ENCODE data around the gene GNB1L.

The GNB1L gene

DNA sequence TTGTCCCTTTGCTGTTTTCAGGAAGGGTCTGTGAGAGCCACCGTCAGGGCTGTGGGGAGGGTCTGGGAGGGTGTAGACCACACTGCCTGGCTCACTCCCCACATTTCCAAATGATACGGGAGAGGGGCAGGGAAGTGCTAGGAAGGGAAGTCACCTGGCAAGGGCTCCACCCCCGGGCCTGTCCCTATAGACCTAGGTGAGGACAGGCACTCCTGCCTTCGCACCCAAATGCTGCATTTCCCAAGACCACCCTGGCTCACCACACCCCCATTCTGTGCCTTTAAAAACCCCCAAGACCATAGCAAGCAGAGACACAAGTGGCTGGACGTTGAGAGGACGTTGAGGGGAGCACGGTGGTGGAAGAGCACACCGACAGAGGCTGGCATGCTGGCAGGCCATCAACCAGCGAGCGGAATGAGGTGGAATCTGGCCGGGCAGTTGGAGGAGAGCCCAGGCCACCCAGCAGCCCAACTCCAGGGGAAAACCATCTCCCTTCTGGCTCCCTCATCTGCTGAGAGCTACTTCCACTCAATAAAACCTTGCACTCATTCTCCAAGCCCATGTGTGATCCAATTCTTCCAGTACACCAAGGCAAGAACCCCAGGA is 45.7 kb downstream of the GNB1L start:
- DNase-seq: no peak

DNA sequence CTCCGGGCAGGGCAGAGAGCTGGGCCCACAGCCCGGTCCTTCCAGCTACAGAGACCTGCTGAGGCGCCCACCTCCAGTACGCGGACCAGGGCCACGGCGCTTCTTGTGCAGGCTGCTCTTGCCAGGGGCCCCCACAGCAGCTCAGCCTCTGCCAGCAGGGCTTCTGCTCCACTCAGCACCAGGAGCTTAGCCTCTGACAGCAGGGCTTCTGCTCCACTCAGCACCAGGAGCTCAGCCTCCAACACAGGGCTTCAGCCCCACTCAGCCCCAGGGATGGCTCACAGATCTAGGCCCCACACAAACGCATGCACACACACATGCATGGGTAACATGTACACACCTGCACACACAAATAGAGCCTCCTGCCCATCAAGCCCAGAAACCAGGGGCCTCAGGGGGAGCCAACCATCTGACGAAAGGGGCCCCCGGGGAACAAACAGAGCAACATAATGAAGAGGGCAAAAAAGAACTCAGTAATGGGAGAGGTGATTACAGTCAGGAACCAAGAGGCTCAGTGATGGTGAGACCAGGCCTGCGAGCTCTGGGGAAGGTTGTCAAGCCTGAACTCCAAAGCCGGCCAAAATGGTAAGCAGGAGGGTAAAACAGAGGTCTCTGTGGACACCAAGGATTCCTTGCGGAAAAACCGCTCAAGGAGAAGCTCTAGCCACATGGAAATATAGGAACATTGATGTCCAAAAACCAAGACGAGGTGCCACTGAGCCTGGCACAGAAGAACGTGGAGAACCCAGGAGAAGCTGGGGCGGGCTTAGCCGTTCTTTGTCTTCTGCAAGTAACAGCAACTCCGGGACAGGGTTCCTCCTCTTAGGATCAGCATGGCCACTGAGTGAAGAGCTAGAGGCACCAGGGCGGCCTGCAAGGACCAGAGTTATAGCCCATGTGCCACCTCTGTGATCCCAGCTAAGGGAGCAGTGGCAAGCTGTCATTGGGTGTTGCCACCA is 46.5 kb downstream of the GNB1L start:
- DNase-seq: no peak

DNA sequence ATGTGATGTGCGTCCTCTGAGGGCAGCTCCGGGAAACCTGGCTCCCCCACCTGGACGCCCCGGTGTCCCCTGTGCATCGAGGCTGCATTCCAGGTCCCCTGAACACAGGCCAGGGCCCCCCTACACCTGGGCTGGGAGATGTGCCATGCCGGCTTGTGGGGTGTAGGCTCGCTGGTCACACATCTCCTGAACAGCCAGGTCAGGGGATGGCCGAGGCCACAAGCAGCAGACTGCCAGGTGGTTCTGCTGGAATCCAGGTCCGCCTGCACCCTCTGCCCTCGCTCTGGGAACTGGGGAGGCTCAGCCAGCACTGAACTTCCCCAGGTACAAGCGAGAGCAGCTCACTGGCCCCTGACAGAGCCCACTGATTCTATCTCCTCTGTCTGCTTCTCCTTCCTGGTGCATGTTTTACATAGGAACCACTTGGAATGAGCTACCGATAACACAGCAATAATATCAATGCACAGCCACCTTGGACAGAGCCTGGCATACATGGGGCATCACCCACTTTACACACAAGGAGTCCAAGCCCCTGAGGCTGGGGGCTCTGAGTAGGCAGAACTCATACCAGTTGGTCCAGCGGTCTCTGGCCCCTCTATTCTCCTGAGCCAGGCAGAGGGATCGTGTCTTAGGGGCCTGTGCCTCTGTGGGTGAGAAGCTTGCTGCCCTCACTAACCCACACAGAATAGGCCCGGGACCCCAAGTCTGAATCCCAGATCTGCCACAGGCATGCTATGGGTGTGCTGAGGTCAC is 47.3 kb downstream of the GNB1L start:
- DNase-seq: no peak

DNA sequence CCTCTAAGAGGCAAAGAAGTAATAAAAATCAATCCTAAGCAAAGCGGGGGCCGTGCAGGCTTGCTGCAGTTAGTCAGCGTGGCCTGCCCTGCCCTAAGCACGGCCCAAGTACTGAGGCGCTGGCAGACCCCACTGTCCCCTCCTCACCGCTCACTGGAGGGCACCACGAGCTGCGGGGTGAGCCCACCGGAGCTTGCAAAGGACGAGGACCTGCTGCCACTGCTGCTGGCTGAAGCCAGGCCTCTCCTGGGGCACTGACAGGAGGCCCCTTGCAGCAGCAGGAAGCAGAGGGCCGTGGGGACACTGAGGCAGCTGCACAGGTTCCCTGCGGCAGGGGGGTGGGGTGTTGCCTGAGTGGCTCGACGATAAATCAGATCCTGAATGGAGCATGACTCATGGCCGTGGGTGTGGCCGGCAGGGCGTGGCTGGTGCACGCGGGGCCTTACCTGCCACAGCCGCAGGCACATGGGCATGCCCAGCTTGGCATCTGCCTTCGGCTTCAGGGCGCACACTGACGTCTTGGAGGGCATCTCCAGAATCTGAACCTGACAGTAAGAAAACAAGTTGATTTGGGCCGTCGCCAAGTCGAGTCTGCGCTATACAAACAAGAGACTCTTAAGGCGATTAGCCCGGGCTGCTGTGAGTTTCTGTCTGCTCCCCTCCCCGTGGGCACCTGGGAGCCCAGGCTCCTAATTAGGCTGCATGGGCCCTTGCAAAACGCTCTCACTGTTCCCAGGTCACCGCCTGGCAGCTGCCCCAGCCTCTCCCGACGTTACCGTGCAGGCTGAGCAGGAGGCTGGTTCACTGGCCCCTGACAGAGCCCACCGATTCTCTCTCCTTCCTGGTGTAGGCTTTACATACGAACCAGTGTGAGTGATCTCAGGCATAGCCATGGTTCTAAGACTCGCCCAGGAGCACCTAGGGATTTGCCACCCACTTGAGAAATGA is 48.2 kb downstream of the GNB1L start:
- DNase-seq: no peak

DNA sequence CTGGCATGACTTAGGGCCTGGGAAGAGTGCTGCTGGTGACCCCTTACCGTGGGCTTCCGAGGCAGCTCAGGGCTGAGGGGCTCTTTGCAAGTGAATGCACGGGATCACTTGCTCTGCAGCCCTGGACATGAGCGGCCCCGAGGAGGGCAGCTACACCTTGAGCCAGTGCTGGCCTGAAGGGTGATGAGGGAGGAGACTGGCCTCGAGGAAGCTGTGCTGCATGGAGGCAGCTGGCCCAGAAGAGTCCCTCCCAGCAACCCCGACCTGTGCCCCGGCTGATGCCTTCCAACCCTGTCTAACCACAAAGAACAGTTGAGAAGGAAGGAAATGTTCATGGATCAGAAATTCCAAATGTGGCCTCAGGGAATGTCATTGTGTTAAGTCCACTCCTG is 48.9 kb downstream of the GNB1L start:
- no peak for DNase-seq

DNA sequence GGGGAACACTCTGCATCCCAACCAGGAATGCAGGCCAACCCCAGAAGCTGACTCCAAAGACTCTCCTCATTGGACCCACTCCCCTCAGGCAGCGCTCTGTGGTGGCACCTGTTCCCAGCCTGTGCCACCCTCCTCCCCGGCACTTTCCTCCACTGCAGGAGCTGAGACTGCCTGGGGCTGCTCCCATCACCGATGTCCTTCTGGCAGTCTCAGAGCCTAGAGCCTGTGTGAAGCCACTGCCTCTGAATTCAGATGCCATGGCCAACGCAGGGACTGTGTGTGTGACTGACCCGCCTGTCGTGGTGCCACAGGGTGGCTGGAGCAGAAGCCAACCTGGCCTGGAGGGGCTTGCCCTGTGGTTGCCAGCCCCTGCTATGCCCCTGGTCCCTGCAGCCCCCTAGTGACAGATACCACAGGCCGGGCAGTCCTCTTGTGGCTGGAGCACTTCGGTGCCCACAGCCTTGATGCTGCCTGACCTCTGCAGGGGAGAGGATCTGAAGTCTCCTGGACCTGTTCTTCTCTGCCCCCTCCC is 50.9 kb downstream of the GNB1L start:
- no peak for DNase-seq

DNA sequence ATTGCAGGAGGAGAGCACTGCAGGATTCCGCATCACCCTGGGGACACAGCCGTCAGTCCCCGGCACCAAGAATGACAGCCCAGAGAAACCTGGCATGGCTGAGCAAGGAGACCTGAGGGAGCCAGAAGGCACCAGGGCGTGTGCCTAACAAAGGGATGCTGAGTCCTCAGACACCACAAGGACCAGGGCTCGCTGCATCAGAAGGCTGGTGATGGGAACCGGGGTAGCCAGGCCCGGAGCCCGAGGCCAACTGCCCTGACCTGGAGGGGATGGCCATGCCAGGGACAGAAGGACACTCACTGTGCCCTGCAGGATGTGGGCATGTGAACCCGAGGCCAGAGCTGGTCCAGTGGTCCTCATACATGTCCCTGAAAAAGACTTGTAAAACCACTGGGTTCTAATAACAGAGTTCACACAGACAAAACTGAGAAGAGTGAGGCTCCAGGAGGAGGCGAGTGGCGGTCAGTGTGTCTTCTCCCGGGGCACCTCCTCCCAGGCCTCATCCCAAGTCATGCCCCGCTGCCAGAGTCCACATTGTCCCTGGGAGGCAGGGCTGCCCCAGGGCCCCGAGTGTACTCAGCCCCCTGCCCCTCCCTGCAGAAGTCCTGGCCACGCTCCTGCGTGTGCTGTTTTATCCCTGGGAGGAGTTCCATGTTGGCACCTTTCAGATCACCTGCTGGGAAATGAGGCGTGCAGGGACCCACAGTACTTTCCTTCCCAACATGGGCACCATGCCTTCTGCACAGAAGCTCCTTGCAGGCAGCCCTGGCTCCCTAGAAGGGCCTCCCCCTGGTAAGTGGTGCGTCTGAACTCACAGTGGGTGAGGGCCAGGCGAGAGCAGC is 51.6 kb downstream of the GNB1L start:
- DNase-seq: no peak

DNA sequence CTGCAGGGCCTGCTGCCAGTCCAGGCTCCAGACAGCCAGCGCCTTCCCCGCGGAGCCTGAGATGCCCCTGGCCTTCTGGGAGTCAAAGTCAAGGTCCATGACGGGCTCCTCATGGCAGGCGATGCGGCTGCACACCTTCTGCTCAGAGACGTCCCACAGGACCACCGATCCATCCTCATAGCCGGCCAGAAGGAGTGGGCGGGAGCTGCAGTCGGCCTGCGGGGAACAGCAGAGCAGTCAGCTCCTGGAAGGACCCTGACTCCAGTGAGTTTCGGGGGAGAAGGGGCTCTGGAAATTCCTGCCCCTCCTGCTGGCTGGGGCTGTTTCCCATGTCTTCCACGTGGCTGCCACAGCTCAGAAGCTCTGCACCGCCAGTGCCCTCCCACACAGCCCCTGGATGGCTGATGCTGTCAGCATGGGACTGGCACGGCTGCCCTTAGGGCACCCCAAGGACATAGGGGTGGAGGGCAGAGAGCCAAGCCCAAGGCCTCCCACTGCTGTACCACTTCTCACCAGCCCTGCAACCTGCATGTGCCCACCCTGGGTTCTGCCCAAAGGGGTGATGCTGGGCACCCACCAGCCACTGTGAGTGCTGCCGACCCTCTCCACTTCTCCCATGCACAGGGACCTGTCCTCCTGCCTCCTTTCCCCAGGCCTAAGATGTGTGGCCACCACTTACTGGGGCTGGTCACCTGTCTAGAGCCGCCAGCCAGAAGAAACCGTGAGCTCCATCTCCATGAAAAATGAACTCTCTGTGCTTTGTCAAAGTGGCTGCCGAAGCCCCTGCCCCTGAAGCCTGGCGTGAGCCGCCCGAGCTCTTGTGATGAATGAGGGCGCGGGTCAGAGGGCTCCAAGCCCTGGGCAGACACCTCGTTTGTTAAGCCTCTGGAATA is 52.4 kb downstream of the GNB1L start:
- DNase-seq: no peak

DNA sequence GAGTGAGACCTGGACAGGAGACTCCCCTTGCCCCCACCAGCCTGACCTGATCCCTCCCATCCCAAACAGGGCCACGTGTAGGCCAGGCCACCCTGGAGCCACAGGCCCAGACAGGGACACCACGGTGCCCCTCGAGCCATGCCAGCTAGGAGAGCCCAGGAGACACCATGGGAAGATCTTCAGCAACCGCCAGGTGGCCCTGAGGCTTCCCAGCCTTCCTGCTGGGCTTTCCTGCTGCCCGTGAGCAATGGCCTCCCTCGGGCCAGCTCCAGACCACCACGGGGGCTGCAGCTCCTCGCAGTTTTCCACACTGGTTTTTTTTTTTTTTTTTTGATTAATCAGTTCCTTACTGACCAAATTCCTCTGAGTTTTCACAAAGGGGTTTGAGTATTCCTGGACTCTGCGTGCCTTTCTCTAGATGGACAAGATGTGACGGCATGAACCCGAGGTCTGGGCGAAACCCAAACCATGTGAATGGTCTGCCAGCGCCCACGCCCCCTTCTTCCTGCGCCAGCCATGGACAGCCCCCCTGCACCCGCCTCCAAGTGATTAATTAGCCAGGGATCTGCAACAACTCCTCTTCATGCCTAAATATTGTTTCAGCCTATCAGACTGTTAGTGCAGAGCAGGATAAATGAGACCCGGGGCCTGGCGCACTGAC is 53.2 kb downstream of the GNB1L start:
- DNase-seq: no peak

DNA sequence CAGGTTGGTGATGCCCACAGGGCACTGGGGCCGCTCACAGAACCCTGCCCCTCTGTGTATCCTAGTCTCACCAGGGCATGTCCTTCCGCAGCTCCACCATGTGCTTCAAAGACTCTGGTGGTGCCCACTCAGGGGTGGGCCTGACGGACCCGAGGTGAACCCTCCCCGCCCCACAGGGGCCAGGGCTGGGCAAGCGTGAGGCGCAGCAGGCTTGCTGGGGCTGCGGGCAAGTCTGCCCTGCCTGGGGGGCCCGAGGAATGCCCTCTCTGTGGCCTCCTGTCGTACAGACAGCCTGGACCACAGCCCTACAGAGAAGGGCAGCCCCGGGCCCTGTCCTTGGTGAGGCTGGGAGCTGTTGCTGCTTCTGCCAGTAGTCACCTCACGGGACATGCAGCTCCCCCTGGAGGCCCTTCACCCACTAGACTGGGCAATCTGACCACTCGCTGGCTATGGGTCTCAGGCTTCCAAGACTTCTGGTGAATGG is 53.9 kb downstream of the GNB1L start:
- peak; percentile 36 for DNase-seq

DNA sequence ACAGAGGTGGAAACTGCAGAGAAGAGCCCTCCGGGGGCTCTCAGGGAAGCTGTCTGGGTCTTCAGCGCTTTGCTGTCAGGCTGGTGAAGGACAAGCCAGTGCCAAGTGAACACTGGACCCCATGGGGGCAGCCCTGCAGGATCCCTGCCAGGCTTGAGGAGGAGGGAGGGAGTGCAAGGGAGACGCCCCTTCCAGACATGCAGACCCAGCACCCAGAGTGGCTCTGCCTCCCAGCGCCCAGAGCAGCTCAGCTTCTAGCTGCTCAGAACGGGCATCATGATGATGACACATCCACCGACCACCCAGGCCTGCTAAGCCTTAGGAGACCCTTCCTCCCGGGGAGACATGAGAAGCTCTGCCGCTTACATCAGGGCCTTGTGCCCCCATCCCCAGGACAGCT is 54.4 kb downstream of the GNB1L start:
- DNase-seq: no peak

DNA sequence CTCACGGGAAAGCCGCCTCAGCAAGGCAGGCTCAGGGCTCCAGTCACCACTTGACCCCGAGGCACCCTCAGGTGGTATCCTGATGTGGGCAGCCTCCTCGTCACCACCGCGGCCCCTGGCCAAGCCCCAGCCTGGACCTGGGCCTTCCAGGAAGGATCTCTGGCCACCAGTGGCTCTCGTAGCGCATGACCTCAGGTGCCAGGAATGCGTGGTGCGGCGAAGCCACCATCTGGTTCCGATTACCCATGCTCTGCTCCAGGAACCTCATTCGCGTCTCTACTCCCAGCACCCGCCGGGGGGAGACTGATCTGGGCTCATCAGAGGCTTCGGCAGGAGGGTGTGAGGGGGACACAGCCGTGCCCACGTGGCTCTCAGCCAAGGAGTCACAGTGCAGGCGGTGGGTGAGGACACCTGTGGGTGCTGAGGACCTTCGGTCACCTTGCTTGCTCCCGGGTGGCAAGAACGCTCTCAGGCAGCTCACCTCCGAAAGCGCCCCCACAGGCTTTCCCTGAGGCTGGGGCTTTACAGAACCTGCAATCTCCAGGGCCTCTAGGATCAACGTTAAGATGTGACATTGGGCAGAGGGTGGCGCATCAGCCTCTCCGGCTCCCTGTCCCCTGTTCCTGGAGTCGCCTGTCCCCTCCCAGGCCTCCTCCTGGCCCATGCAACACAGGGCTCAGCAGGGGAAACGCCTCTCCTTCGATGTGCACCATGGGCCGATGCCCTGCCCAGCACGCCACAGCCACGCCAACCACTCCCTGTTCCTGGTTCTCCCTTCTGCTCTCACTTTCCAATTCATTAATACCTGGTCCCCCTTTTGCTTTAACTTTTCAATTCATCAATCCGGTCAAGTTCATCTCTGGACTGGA is 55.1 kb downstream of the GNB1L start:
- DNase-seq: peak; percentile 94

DNA sequence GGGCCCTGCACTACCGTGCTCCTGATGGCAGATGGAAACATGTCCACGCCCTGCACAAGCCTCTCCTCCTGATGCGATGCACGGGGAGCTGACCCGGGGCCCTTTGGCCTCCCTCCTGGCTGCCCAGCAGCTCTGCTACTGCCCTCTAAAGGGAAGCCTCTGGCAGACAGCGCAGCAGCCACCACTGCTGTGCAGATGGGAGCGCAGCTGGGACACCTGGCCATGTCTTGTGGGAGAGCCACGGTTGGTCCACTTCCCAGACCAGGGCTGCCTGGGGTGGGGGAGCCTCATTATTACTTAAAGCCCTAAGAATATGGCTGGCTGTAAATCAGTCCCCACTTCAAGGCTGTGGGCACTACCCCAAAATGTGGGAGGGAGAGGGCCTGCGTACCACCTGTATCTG is 55.8 kb downstream of the GNB1L start:
- DNase-seq: no peak

DNA sequence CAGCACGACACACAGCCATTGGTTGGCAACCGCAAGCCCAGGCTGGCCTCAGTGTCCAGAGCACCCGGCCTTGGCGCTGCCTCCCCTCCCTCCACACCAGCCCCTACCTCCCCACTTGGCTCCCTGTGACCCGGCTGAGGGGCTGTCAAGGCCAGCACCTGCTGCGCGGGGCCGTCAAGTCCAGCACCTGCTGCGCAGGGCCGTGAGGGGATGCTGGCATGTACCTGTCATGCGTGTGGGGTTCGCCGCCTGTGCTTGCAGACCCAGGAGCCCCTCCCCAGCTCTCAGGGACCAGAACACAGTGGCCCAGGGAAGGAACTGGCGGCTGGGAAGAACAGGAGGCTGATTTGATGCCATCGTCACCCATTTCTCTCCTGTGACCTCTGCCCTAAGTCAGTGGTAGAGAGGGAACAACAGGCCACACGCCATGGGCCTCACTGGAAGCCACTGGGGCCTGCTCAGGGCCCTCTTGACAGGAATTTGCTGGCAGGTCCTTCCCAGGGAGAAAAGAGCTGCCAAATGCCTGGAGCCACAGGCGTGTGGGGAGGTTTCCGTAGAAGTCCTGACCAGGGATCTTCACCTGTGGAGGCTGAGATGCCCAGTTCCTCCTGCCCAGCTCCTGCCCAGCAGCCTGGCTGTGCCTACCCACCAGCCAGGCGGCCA is 56.5 kb downstream of the GNB1L start:
- no peak for DNase-seq

DNA sequence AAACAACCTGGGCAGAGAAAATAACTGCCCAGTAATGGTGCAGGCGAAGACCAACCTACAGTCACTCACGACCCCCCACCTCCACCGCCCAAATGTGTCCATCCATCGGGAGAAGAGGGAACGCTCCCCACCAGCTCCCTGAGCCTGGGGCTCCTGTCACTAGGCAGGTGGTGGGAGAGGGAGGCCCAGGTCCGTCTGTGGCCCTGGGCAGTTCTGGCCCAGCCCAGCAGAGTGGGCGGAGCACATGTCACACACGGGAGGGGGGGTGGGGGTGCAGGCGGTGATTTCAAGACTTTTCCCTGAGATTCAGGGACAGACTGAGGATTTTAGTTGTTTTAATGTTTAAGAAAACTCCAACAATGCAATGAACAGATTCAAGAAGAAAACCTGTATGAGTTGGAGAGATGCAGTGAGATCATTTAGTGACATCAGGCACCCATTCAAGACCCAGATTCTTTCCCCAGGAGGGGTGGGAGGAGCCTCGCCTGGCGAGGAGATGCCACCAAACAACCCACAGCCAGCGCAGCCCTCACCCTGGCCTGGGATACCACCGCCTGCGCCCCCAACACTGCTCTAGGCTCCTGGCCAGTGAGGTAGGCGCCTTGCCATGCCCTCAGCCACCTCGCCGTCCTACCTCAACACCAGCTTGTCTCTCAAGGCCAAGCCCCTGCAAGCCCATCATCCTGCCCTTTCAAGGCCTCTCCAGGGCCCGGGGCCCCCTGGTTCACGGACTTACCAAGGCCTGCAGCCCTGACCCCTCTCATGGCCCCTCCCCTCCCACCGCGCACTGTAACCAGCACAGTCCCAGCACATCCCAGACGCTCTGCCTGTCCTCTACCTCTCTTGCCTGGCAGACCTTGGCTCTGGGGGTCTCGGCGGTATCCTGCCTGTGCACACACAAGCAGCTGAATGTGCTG is 57.3 kb downstream of the GNB1L start:
- no peak for DNase-seq

DNA sequence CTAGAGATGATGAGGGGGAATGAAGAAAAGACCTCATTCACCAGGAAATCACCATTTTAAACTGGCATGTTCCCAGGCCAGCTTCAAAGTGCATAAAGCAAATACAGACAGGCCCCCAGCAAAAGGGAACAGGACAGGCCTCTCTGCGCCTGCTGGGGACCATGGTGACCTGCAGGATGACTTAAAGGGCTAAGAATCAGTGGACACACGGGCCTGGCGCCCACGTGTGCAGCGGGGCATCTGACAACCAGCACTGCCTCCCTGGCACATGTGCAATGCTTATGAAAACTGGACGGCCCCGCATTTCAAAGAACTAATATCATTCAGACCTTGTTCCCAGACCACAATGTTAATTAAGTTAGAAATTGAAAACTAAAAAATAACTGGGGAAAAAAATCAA is 58.5 kb downstream of the GNB1L start:
- DNase-seq: no peak

Measured in fibroblast of skin of back (primary cell).